HepG2 (cell line): Measurements from ENCODE around the gene CASKIN1. TPM values are rescaled to one million over a fixed set of nuclear protein-coding genes. Genes with fewer than 3 reads are reported as not detected.
A peak's percentile ranks its signal among the peaks of the same experiment; 100 is the strongest.

ENCODE experiments used
- MEIS1 ChIP-seq: sonication (generic); formaldehyde crosslinking; IDR thresholded peaks from 2 replicates; pipeline ENCODE4 v1.9.0; 2021; ENCODE audit warnings: mild to moderate bottlenecking, missing genetic modification reagents, moderate library complexity, borderline replicate concordance
- NR3C1 ChIP-seq: sonication (generic); formaldehyde crosslinking; IDR thresholded peaks from 2 replicates; pipeline ENCODE4 v1.4.0; 2020; ENCODE audit warnings: missing genetic modification reagents
- PCBP2 ChIP-seq: fragments of 200-400 bp; formaldehyde crosslinking; optimal IDR thresholded peaks from 2 replicates; pipeline ENCODE3; 2018; ENCODE audit warnings: low read length, low read depth; ENCODE audit not compliant: poor library complexity, severe bottlenecking
- REPIN1 ChIP-seq: sonication (generic); formaldehyde crosslinking; IDR thresholded peaks from 2 replicates; pipeline ENCODE4 v1.8.0; 2022; ENCODE audit warnings: missing genetic modification reagents, low read depth, mild to moderate bottlenecking, borderline replicate concordance
- SP4 ChIP-seq: sonication (generic); formaldehyde crosslinking; IDR thresholded peaks from 2 replicates; pipeline ENCODE4 v1.8.1; 2023; ENCODE audit warnings: mild to moderate bottlenecking, missing genetic modification reagents
- ZFP36L2 ChIP-seq: sonication (generic); formaldehyde crosslinking; IDR thresholded peaks from 2 replicates; pipeline ENCODE4 v1.4.0; 2020; ENCODE audit warnings: missing genetic modification reagents
- ZNF230 ChIP-seq: sonication (generic); formaldehyde crosslinking; IDR thresholded peaks from 2 replicates; pipeline ENCODE4 v1.4.0; 2020; ENCODE audit warnings: mild to moderate bottlenecking, missing genetic modification reagents
- ZNF317 ChIP-seq: sonication (generic); formaldehyde crosslinking; IDR thresholded peaks from 2 replicates; pipeline ENCODE4 v1.5.0; 2020; ENCODE audit warnings: mild to moderate bottlenecking, missing genetic modification reagents
- ZNF335 ChIP-seq: sonication (generic); formaldehyde crosslinking; IDR thresholded peaks from 2 replicates; pipeline ENCODE4 v1.4.0; 2020; ENCODE audit warnings: missing genetic modification reagents
- ZNF496 ChIP-seq: sonication (generic); formaldehyde crosslinking; IDR thresholded peaks from 2 replicates; pipeline ENCODE4 v1.8.1; 2023; ENCODE audit warnings: mild to moderate bottlenecking, moderate library complexity, missing genetic modification reagents; ENCODE audit not compliant: insufficient replicate concordance
- ZNF724P ChIP-seq: sonication (generic); formaldehyde crosslinking; IDR thresholded peaks from 2 replicates; pipeline ENCODE4 v1.8.0; 2022; ENCODE audit warnings: missing genetic modification reagents, borderline replicate concordance
- polyA plus RNA-seq, 8 experiments: library from polyadenylated mRNA; depleted of rRNA in 3 of 8; stranded (reverse) in 7 of 8; unstranded in 1 of 8; fragments of >200 nt; fragmentation: Illumina TruSeq in 4 of 8; extraction: Trizol in 4 of 8; gene quantifications; 2 replicates each; pipeline versions ENCODE4 v1.2.1 to v1.2.3, GENCODE V29; 2011 to 2016; ENCODE audit warnings: low read depth in 4 of 8, missing spikeins in 1 of 8, mixed read lengths in 1 of 8; ENCODE audit not compliant: insufficient read depth in 1 of 8
- total RNA-seq, 5 experiments: library from RNA; depleted of rRNA; stranded (reverse); fragments of >200 nt; fragmentation: Illumina TruSeq; extraction: Trizol; gene quantifications; 2 replicates each; pipeline ENCODE4 v1.2.3, GENCODE V29; 2016; ENCODE audit warnings: low read depth in 1 of 5
- TF ChIP-seq, protein P1 (sequence below): sonication (generic); formaldehyde crosslinking; IDR thresholded peaks from 2 replicates; pipeline ENCODE4 v1.8.0; 2022; ENCODE audit warnings: missing genetic modification reagents, low read depth, mild to moderate bottlenecking, borderline replicate concordance
- TF ChIP-seq, protein P2 (sequence below): fragments of 450-650 bp; IDR thresholded peaks from 2 replicates; pipeline ENCODE4 v1.6.1; 2017; ENCODE audit warnings: mild to moderate bottlenecking
- TF ChIP-seq, protein P3 (sequence below), 2 experiments: fragments of 450-650 bp in 1 of 2; sonication (generic) in 1 of 2; formaldehyde crosslinking in 1 of 2; IDR thresholded peaks; 2 replicates each; pipeline versions ENCODE4 v1.6.1 to v1.8.0; 2016 to 2022; ENCODE audit warnings: antibody characterized with exemption in 1 of 2, mild to moderate bottlenecking in 1 of 2, missing genetic modification reagents in 1 of 2
- TF ChIP-seq, protein P4 (sequence below): IDR thresholded peaks from 2 replicates; pipeline ENCODE4 v1.6.1; 2016; ENCODE audit warnings: low read depth, borderline replicate concordance

The CASKIN1 gene
- total and polyA plus RNA-seq, 2 of the 13 experiments (the other 11 are each of a cell fraction or from before 2014, with no cell fraction given) = 1.2 to 2.2 TPM

- 0 out of 2 replicates have a peak, but pooled peaks have one; percentile 88 for TF ChIP-seq NR3C1 (CRISPR knock-in tag)
- TF ChIP-seq ZNF230 (CRISPR knock-in tag) = peak; percentile 18; the same call in 1 of the 2 replicates
- no peak for TF ChIP-seq ZFP36L2
- TF ChIP-seq ZNF724P (CRISPR knock-in tag) = no peak; the same call in 1 of the 2 replicates
- TF ChIP-seq PCBP2 = no peak
- TF ChIP-seq MEIS1 (CRISPR knock-in tag) = no peak
- TF ChIP-seq, protein P1, sequence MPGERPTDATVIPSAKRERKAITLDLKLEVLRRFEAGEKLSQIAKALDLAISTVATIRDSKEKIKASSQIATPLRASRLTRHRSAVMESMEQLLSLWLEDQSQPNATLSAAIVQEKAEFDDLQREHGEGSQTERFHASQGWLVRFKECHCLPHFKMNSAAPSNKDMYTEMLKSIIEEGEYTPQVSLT (CRISPR knock-in tag) = no peak
- 0 out of 2 replicates have a peak, but pooled peaks have one; percentile 37 for TF ChIP-seq REPIN1 (CRISPR knock-in tag)
- no peak for TF ChIP-seq ZNF335 (CRISPR knock-in tag)
- TF ChIP-seq SP4 (CRISPR knock-in tag) = peak; percentile 72; the same call in 1 of the 2 replicates
- TF ChIP-seq, protein P2, sequence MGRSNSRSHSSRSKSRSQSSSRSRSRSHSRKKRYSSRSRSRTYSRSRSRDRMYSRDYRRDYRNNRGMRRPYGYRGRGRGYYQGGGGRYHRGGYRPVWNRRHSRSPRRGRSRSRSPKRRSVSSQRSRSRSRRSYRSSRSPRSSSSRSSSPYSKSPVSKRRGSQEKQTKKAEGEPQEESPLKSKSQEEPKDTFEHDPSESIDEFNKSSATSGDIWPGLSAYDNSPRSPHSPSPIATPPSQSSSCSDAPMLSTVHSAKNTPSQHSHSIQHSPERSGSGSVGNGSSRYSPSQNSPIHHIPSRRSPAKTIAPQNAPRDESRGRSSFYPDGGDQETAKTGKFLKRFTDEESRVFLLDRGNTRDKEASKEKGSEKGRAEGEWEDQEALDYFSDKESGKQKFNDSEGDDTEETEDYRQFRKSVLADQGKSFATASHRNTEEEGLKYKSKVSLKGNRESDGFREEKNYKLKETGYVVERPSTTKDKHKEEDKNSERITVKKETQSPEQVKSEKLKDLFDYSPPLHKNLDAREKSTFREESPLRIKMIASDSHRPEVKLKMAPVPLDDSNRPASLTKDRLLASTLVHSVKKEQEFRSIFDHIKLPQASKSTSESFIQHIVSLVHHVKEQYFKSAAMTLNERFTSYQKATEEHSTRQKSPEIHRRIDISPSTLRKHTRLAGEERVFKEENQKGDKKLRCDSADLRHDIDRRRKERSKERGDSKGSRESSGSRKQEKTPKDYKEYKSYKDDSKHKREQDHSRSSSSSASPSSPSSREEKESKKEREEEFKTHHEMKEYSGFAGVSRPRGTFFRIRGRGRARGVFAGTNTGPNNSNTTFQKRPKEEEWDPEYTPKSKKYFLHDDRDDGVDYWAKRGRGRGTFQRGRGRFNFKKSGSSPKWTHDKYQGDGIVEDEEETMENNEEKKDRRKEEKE = no peak
- TF ChIP-seq, protein P3, sequence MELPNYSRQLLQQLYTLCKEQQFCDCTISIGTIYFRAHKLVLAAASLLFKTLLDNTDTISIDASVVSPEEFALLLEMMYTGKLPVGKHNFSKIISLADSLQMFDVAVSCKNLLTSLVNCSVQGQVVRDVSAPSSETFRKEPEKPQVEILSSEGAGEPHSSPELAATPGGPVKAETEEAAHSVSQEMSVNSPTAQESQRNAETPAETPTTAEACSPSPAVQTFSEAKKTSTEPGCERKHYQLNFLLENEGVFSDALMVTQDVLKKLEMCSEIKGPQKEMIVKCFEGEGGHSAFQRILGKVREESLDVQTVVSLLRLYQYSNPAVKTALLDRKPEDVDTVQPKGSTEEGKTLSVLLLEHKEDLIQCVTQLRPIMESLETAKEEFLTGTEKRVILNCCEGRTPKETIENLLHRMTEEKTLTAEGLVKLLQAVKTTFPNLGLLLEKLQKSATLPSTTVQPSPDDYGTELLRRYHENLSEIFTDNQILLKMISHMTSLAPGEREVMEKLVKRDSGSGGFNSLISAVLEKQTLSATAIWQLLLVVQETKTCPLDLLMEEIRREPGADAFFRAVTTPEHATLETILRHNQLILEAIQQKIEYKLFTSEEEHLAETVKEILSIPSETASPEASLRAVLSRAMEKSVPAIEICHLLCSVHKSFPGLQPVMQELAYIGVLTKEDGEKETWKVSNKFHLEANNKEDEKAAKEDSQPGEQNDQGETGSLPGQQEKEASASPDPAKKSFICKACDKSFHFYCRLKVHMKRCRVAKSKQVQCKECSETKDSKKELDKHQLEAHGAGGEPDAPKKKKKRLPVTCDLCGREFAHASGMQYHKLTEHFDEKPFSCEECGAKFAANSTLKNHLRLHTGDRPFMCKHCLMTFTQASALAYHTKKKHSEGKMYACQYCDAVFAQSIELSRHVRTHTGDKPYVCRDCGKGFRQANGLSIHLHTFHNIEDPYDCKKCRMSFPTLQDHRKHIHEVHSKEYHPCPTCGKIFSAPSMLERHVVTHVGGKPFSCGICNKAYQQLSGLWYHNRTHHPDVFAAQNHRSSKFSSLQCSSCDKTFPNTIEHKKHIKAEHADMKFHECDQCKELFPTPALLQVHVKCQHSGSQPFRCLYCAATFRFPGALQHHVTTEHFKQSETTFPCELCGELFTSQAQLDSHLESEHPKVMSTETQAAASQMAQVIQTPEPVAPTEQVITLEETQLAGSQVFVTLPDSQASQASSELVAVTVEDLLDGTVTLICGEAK (IDR thresholded peaks at IDR 0.05) = no peak
- TF ChIP-seq, protein P3 (CRISPR knock-in tag; IDR thresholded peaks at IDR 0.05) = peak; percentile 87
- TF ChIP-seq ZNF496 (CRISPR knock-in tag) = no peak
- TF ChIP-seq, protein P4, sequence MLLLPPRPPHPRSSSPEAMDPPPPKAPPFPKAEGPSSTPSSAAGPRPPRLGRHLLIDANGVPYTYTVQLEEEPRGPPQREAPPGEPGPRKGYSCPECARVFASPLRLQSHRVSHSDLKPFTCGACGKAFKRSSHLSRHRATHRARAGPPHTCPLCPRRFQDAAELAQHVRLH (CRISPR knock-in tag) = peak; percentile 62; the same call in 1 of the 2 replicates
- peak; percentile 64; the same call in 1 of the 2 replicates for TF ChIP-seq ZNF317 (CRISPR knock-in tag)
Observed at GRCh38 chr16:2205104-2205966, 8.9 kb upstream of the CASKIN1 start, which contains the start of gene MLST8 (continued).
